SIG-M5 treated with dmso at 0.1 percent for 504 hours (cell line): Measurements from ENCODE around the gene IGF2R.
"Not testable (repeated sequence)": the region's sequence is repeated elsewhere in the genome, so short reads cannot be mapped to it uniquely, and the experiment has no call there.

Experiments
- DNase-seq: peaks from one replicate; lab custom pipeline; 2025; ENCODE audit not compliant: unreplicated experiment; lab: John Stamatoyannopoulos, UW

Gene IGF2R

DNA sequence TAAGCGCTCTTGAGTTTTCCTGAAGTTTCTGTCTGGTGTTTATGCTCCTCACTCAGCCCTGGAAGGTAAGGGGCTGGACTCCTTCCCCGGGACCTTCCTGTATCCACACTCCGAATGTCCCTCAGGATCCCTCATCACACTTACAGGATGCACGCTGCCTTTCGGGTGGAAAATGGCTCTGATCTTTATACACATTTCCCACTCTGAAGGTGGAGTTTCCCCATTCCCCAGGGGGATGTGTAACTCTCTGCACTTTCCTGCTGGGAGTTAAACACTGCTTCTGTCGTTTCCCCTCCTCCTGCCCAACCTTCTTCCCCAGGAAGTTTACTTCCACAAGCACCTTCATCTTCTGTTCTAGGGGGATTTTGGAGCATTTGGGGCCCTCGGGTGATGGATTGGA is 17.1 kb upstream of the IGF2R start:
- DNase-seq, result no peak

DNA sequence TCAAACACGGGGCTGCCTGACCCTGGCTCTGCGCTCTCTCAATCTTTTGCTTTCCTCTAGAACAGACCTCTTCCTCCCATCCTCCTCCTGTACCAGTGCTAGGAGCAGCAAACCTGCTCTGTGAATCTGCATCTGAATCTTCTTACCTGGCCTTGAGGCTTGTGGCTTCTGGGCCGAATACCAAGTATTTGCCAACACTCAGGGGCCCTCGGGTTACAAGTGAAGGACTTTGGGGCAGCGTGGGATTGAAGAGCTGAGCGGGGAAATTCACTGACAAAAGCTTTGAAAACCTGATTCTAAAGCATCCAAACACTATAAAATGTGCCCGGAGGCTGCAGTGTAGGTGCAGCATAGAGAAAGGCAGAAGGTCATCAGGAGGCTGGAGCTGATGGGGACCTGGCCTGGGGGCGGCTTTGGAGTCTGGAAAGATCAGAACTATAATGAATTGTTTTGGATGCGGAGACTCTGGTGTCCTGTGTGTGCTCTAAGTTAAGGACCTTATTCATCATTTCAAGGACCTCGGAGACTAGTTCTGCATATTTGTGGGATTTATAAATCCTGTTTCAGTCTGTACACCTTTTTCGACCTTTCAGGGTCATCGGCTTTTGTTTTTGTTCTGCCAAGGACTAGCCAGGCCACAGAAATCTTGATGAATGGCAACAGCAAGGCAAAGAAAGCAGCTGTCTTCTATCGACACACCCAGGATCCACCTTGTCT is 16.4 kb upstream of the IGF2R start:
- no peak for DNase-seq

DNA sequence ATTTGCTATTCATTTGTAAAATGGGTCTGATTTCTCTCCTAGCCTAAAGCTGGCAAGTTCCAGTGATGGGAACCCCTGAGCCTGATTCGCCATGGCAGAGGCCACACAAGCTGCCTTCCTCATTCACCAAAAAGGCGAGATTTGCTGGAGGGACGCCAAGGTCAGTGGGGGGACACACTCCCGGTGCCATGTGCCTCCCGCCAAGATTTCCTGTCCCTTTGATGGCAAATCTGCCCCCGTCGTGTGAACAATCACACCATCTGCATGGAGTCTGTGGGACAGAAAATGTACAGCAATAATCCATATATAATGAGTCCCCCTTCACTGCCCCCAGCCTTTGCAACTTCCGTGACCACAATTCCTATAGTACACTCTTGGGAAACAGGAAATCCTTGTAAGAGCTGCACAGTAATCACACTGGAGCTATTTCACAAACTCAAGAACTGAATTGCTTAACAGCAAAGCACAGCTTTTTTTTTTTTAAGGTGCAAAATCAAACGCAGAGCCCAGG is 15.7 kb upstream of the IGF2R start:
- DNase-seq, result peak; percentile 90

DNA sequence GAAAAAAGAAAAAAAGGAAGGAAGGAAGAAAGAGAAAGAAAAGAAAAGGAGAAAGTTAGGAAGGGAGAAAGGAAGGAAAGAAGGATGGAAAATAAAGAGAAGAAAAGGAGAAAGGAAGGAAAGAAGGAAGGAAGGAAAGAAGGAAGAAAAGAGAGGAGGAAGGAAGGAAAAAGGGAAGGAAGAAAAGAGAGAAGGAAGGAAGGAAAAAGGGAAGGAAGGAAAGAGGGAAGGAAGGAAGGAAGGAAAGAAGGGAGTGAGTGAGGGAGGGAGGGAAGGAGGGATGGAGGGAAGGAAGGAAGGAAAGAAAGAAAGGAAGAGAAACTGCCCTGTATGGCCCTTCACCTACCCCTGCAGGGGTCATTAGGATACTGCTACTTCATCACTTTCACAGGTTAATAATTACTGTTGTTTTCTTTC is 12.9 kb upstream of the IGF2R start:
- no peak for DNase-seq

DNA sequence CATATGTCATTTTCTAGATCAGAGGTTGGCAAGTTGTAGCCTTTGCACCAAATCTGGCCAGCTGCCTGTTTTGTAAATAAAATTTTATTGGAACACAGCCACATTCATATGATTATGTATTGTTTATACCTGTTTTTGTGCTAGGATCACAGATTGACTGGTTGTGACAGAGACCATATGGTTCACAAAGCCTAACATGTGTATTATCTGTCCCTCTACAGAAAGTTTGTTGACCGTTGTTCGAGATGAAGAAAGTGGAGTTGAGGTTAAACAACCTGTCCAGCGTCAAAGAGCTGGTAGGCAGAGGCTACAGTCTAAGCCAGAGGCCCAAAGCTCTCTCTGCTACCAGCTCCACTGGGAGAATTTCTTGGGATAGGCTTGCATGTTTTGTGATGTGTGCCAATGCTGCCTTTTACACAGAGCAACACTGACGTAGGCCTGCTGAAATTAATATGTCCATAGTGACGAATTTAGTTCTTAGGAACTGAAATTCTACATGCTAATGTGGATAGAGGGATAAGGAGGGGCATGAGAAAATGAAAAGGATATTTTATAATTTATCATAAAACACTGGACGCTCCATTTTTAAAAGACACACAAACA is 11.7 kb upstream of the IGF2R start:
- no peak for DNase-seq

DNA sequence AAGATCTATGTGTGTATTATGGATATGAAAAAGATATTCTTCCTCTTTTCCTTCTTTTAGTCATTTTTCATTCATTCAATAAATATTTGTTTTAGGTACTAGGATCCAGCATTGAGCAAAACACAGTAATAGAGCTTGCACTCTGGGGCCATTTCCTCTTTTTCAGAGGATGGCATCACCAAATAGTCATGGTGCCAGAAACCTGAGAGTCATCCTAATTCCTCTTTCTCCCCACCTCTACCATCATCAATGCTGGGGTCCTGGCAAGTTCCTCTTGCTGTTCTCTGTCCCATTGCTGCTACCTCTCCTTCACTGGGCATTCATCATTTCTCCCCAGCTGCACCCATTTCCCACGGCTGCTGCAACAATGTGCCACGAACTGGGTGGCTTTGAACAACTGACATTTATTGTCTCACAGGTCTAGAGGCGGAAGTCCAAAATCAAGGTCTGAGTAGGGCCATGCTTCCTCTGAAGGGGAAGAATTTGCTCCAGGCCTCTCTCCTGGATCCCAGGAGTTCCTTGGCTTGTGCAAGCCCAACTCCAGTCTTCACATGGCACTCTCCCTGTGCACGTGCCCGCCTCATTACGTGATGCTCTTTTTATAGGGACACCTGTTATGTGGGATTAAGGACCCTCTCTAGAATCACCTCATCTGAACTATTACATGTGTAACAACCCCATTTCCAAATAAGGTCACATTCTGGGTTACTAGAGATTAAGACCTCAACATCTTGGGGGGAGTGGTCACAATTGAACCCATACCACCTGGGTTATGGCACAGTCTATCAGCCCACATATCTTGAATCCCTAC is 9.5 kb upstream of the IGF2R start:
- DNase-seq, result peak; percentile 92

DNA sequence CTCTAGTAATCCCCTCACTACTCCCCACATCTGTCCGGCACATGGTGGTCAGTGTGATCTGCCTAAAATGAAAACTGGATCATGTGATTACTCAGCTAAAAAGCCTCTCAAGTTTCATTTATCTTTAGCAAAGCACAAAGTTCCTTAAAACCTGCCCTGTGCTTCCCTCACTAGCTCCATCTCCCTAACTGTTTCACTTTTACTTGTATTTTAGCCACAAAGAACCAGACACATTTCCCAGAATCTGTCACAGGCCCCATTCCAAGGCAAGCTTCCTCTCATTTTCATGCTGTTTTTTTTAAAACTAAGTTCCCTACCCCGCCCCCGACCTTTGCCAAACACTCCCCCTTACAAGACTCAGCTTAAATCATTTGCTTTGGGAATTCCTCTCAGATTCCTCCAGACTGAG is 8.9 kb upstream of the IGF2R start:
- DNase-seq, result no peak

DNA sequence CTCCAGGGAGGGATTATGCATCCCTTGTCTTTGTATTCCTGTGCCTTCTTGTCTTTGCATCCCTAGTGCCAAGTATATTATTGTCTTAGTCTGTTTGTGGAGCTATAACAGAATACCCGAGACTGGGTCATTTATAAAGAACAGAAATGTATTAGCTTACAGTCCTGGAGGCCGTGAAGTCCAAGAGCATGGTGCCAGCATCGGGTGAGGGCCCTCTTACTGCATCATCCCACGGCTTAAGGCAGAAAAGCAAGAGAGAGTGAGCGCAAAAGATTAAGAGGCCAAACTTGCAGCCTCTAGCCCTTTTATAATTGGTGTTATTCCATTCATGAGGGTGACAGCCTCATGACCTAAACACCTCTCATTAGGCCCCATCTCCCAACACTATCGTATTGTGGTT is 8.4 kb upstream of the IGF2R start:
- DNase-seq, result no peak

DNA sequence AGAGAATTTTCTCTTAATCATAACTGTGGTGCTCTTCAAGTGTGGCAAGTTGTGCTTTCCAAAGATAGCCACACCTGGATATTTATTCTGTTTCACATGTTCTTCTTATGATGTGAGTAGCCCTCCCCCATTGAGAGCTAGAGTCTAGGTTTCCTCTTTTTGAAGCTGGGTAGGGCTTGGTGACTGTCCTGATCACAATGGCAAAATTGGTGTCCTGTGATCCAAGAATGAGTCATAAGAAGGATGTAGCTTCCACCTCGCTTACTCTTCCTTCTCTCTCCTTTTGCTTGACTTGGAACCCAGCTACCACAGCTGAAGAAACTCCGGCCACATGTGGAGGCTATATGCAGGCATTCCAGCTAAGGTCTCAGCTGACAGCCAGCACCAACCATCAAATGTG is 7.4 kb upstream of the IGF2R start:
- DNase-seq, result peak; percentile 38

DNA sequence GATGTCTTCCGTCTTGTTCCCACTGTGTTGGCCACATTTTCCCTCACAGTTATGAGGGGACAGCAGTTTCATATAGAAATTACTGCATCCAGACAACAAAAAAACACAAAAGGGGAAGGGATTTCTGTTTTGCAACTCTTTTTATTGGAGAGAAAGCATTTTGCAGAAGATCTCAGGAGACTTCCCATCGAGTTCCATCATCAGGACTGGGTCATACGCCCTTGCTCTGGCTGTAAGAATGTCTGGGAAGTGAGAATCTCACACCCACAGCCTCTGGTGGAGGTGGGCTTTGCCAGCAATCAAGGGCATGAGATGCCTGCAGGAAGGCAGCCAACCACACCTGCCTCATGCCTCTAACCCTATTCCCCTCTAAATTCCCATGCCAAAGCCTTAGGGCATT is 5.8 kb upstream of the IGF2R start:
- no peak for DNase-seq

DNA sequence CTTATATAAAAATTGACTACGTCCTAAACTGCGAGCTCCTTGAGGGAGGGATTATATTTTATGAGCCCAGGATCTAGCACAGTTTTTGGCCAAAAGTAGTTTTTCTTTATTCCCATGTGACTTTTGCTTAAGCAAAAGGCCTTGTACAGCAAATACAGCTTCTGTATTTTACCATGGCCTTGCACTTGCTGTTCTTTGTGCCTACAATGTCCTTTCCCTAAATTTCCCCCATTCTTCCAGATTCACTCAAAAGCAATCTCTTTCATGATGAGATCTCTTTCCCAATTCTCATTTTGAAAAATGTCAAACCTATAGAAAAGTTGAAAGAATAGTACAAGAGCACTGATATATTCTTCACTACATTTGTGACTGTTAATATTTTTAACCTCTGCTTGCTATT is 4.8 kb upstream of the IGF2R start:
- no peak for DNase-seq

DNA sequence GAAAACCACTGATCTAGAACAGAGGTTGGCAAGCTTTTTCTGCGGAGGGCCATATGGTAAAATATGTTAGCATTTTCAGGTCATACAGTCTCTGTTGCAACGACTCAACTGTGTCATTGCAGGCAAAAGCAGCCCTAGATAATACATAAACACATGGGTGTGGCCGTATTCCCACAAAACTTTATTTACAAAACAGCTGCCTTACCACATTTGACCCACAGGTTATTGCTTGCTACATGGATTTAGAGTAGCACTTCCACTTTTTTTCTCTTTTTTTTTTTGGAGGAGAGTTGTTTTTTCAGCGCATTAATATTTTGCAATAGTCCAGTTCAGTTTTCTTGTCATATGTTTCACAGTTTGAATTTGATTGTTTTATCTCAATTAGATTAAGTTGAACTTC is 2.5 kb upstream of the IGF2R start:
- DNase-seq, result peak; percentile 71

DNA sequence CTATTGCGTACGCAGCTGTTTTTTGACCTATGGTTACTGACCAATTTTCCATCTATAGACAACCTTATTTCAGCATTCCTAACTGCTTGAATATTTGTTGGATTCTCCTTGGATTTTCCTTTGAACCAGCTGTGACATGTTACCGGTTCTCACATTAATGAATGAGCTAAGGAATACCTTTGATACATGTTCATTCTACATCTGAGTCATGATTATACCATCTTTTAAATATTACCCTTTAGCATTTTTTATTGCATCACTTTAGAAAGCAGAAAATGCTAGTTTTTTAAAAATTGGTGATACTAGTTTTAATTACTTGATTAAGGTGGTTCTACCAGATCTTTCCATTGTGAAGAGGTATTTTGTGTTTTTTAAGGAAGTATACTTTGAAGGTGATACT is 1.9 kb upstream of the IGF2R start:
- no peak for DNase-seq

DNA sequence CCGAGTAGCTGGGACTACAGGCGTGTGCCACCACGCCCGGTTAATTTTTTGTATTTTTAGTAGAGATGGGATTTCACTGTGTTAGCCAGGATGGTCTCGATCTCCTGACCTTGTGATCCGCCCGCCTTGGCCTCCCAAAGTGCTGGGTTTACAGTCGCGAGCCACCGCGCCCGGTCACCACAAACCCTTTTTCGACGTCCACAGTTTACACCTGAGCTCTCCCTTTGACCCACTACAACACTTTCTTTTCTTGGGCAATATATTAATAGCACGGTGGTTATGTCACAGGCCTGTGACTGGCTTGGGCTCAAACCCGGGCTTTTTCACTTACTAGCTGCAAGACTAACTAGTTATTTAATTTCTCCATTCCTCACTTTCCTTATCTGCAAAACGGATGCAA is 1.3 kb upstream of the IGF2R start:
- DNase-seq, result not testable (repeated sequence)

DNA sequence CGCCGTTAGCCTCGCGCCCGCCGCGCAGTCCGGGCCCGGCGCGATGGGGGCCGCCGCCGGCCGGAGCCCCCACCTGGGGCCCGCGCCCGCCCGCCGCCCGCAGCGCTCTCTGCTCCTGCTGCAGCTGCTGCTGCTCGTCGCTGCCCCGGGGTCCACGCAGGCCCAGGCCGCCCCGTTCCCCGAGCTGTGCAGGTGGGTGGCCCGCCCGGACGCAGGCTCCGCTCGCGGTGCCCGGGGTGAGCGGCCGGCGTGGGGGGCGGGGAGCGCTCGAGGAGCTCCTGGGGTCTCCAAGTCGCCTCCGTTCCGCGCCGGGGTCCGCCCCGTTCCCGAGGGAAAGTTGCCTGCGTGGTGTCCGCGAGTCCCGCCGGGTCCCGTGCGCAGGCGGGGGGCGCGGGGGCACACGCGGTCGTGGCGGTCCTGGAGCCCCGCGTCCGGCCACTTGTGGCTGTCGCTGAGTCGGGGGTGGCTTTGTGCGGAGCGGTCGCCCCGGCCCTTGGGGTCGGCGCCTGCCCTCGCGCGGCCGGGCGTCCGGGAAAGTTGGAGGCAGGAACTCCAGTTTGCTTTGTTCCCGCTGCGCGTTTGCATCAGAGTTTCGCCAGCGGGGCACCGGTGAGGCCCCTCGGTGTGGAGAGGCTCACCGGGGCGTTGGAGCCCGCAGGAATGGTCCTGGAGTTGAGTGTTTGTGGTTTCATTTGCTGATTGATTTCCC is 476 bp downstream of the IGF2R start:
- DNase-seq, result peak; percentile 36

DNA sequence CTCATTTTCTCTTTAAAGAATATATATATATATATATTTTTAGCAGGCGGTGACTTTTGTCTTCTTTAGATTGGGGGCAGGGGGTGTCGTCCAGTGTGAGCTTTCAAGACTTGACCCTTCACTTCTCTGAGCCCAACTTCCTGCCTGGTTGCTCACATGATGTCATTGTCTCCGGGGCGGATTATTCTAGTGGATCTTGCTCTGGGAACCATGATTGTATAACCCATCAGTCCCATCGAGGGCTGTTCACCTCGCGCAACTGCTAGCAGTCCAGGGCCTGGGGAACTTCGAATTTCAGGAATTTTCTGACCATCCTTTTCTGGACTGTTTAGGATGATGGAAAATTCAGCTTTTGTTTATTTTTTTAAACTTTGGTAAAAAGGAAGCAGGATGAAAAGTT is 1.0 kb downstream of the IGF2R start:
- DNase-seq, result peak; percentile 46

DNA sequence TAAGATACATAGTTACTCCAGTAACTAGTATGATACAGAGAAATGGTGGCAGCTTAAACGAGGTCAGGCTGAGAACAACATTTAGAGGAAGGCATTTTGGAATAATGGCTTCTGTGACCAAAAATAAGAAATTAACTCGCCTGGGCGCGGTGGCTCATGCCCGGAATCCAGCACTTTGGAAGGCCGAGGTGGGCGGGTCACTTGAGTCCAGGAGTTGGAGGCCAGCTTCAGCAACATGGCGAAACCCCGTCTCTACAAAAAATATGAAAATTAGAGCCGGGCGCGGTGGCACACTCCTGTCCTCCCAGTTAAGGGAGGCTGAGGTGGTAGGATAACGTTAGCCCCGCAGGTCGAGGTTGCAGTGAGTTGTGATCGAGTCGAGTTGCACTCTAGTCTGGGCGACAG is 1.8 kb downstream of the IGF2R start:
- DNase-seq, result no peak

DNA sequence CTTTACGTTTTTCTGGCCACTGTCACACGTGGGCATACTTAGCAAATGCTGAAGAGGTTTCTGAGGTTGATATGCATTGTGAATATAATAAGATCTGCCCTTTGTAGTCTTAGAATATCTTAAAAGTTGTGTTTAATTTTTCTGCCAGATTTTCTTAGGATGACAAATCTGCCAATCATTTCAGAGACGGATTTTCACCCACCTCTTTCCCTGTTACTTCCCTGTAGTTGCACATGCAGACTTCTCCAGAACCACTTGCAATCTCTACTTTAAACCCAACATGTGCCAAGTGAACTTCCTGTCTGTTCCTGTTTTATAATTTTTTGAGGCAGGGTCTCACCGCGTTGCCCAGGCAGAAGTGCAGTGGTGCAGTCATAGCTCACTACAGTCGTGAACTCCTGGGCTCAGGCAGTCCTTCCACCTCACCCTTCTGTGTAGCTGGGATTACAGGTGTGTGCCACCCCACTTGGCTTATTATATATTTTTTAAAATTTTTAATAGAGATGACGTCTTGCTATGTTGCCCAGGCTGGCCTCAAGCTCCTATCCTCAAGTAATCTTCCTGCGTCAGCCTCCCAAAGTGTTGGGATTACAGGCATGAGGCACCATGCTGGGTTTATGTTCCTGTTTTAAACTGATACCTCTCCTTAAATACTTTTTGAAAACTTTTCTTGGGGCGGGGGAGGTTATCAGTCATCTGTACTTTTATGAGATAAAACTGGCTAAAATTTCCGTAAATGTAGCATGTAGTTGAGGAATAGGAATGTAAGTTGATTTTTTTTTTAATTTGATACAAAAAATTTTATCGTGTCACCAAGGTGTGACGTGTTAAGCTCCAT is 2.7 kb downstream of the IGF2R start:
- no peak for DNase-seq

DNA sequence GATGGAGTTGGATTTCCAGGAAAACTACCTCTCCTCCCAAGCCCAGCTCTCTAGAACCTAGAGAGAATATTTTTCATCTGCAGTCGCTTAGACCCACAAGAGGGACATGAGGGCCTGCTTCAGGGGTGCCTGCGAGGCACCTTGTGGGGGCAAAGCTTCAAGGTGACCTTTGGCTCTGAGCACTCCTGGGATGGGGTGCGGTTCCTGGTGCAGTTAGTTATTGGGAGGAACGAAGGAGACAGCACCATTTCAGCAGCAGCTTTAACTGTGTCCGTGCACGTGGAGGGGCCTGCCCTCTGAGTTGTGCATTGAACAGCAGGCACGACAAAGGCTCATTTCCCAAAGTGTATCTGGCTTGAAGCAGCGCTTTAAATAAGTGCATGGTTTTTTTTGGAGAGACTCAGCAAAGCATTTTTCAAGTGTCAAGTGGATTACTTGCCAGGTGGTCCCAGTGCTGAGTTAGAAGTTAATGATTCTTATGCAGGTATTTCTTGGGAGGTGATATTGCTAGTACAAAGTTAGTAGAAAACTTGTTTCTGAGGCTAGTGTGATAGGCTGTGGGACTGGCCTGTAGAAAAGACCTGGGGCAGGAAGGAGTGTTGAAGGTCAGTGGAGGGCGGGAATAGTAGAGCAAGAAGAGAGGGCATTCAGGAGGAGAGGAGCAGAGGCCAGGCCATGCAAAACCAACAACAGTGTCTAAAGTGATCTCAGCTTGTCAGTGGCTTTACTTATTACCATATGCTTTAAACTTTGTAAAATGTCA is 3.8 kb downstream of the IGF2R start:
- no peak for DNase-seq

DNA sequence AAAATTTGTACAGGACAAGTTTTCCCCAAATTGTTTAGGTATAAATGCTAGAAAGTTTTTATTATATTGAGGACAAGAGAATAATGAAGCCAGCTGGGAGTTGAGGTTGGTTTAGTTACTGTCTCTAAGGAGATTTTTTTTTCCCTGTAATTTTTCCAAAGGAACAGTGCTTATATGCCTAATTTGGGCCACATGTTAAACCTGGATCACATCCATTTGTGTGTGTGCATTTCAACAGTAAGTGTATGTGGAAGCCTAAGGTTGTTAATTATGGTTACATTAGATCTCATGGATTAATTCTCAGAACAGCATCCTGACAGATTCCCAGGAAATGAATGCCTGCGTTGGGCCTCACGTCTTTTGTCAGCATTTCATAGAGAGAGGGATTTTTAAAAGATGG is 4.5 kb downstream of the IGF2R start:
- no peak for DNase-seq
